Measurements from ENCODE around the gene CALML5.

The CALML5 gene

GRCh38 chr10:5530412-5530806 lies 31.0 kb upstream of the CALML5 start:
- no peaks in the 10 kb centered on the region for H4K20me1 ChIP-seq (ENCODE audit: insufficient read depth, low read length)
- H3K4me2 ChIP-seq (ENCODE audit: low read length) = no peak overlapping the region
- H3K36me3 ChIP-seq (replicated peaks; ENCODE audit: low read depth, low read length) = no peaks in the 10 kb centered on the region
- H3K79me2 ChIP-seq (ENCODE audit: low read length) = no peaks in the 10 kb centered on the region
- no peak overlapping the region for H3K27ac ChIP-seq (ENCODE audit: low read length)
- H3K4me3 ChIP-seq (ENCODE audit: low read length) = no peak overlapping the region
- no peak overlapping the region for H2AFZ ChIP-seq (ENCODE audit: low read depth, low read length)
- H3K27me3 ChIP-seq (ENCODE audit: low read depth, low read length) = no peaks in the 10 kb centered on the region
- no peaks in the 10 kb centered on the region for H3K9me3 ChIP-seq (ENCODE audit: insufficient read depth, low read length)
- no peaks in the 10 kb centered on the region for H3K4me1 ChIP-seq (ENCODE audit: low read length)
- no peak overlapping the region for H3K9ac ChIP-seq (ENCODE audit: low read length)
- TF ChIP-seq EZH2phosphoT487 (IDR thresholded peaks at IDR 0.05; ENCODE audit: low read depth) (no peak), CTCF (IDR thresholded peaks at IDR 0.05; ENCODE audit: low read depth, low read length) (no peak)

GRCh38 chr10:5529702-5530411 lies 30.5 kb upstream of the CALML5 start:
- TF ChIP-seq CTCF (IDR thresholded peaks at IDR 0.05; ENCODE audit: low read depth, low read length) (no peak), EZH2phosphoT487 (IDR thresholded peaks at IDR 0.05; ENCODE audit: low read depth) (no peak)
- Histone ChIP-seq H3K4me2 (ENCODE audit: low read length) (no peak overlapping the region), H3K9me3 (ENCODE audit: insufficient read depth, low read length) (no peaks in the 10 kb centered on the region), H3K36me3 (replicated peaks; ENCODE audit: low read depth, low read length) (no peaks in the 10 kb centered on the region), H3K79me2 (ENCODE audit: low read length) (no peaks in the 10 kb centered on the region), H3K27ac (ENCODE audit: low read length) (no peak overlapping the region), H3K4me1 (ENCODE audit: low read length) (no peaks in the 10 kb centered on the region), H2AFZ (ENCODE audit: low read depth, low read length) (no peak overlapping the region), H4K20me1 (ENCODE audit: insufficient read depth, low read length) (no peaks in the 10 kb centered on the region), H3K27me3 (ENCODE audit: low read depth, low read length) (no peaks in the 10 kb centered on the region), H3K4me3 (ENCODE audit: low read length) (no peak overlapping the region), H3K9ac (ENCODE audit: low read length) (no peak overlapping the region)

- H4K20me1 ChIP-seq (ENCODE audit: insufficient read depth, low read length) = no peaks in the 10 kb centered on the region
- H3K9ac ChIP-seq (ENCODE audit: low read length) = no peak overlapping the region
- H3K4me2 ChIP-seq (ENCODE audit: low read length) = no peak overlapping the region
- no peak overlapping the region for H3K4me3 ChIP-seq (ENCODE audit: low read length)
- H3K27ac ChIP-seq (ENCODE audit: low read length) = no peak overlapping the region
- no peak overlapping the region for H2AFZ ChIP-seq (ENCODE audit: low read depth, low read length)
- H3K27me3 ChIP-seq (ENCODE audit: low read depth, low read length) = no peaks in the 10 kb centered on the region
- no peaks in the 10 kb centered on the region for H3K36me3 ChIP-seq (replicated peaks; ENCODE audit: low read depth, low read length)
- H3K9me3 ChIP-seq (ENCODE audit: insufficient read depth, low read length) = no peaks in the 10 kb centered on the region
- H3K79me2 ChIP-seq (ENCODE audit: low read length) = no peaks in the 10 kb centered on the region
- TF ChIP-seq CTCF (IDR thresholded peaks at IDR 0.05; ENCODE audit: low read depth, low read length) (no peak), EZH2phosphoT487 (IDR thresholded peaks at IDR 0.05; ENCODE audit: low read depth) (no peak)
- no peaks in the 10 kb centered on the region for H3K4me1 ChIP-seq (ENCODE audit: low read length)
Measured at GRCh38 chr10:5528989-5529701, 29.8 kb upstream of the CALML5 start.

GRCh38 chr10:5527332-5528200 lies 28.2 kb upstream of the CALML5 start:
- Histone ChIP-seq H3K4me1 (ENCODE audit: low read length) (no peaks in the 10 kb centered on the region), H3K9me3 (ENCODE audit: insufficient read depth, low read length) (no peaks in the 10 kb centered on the region), H3K27me3 (ENCODE audit: low read depth, low read length) (no peaks in the 10 kb centered on the region), H3K79me2 (ENCODE audit: low read length) (no peaks in the 10 kb centered on the region), H3K4me2 (ENCODE audit: low read length) (no peak overlapping the region), H3K27ac (ENCODE audit: low read length) (no peak overlapping the region), H3K9ac (ENCODE audit: low read length) (no peak overlapping the region), H3K4me3 (ENCODE audit: low read length) (no peak overlapping the region), H3K36me3 (replicated peaks; ENCODE audit: low read depth, low read length) (no peaks in the 10 kb centered on the region), H2AFZ (ENCODE audit: low read depth, low read length) (no peak overlapping the region), H4K20me1 (ENCODE audit: insufficient read depth, low read length) (no peaks in the 10 kb centered on the region)
- no peak for TF ChIP-seq CTCF (IDR thresholded peaks at IDR 0.05; ENCODE audit: low read depth, low read length)
- TF ChIP-seq EZH2phosphoT487 (IDR thresholded peaks at IDR 0.05; ENCODE audit: low read depth) = no peak
